Hematopoietic multipotent progenitor cell treated with erythropoietin and hydrocortisone succinate and interleukin-3 and kit ligand, for 6 days (in vitro differentiated cells): ENCODE measurements around the gene DOCK2.
"Not testable (repeated sequence)": the region's sequence is repeated elsewhere in the genome, so short reads cannot be mapped to it uniquely, and the experiment has no call there.

Source experiments
- DNase-seq: peaks from one replicate; pipeline ENCODE4 v3.0.0-alpha.2; 2015

The DOCK2 gene

DNA sequence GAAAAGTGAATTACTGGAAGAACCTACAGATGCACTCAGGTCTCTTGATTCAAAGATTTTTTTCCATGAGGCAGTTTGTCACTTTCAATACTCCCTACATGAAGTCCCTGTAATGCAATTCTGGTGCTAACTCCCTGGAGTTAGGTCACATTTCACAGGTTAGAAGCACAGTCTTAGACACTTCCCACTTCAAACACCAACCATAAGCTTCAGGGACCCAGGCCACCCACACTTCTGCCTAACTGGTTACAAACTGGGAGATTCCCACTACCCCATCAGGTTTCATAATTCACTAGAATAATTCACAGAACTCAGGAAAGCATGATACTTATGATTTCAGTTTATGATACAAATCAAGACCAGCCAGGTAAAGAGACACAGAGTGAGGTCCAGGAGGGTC, 439.7 kb downstream of the DOCK2 start:
- DNase-seq = no peak

- DNase-seq = no peak
These were observed 440.5 kb downstream of the DOCK2 start for GRCh38 chr5:170077526-170077925.

DNA sequence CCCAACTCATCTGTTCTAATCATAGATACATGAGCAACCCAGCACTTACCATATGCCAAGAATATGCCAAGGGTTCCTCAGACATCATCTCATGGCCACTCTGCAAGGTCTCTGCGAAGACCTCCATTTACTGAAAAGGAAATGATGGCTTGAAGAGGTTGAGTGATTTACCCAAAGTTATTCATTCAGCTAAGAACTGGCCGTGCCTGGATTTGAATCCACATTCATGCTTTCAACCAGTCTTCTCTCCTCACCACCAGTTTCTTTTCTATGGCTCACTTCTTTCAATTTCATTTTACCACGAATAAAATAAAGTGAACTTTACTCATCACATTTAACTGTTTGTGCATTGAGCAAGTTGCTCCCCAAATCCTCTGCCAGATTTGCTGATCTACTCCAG, 441.4 kb downstream of the DOCK2 start:
- DNase-seq = no peak

GRCh38 chr5:170078931-170079330, 441.9 kb downstream of the DOCK2 start:
- DNase-seq = no peak

DNA sequence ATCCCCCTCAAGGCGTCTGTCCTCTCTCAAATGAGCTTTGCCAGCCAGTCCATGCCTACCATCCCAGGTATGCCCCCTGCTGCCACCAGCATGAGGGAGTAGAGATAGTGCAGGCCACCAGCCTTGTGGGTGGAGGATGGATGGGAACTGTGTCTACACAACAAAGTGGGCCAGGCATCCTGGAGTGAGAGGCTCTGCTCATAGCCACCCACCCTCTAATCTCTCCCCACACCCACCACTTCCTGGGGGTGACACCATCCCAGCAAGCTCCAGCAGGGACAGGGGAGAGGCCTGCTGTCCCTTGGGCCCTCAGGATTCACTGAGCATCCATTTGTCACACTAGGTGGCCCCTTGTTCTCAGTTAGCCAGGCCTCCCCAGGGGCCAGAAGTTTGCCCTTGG, 443.1 kb downstream of the DOCK2 start:
- DNase-seq = no peak

GRCh38 chr5:170080786-170081445, 443.8 kb downstream of the DOCK2 start:
- no peak for DNase-seq

GRCh38 chr5:170081616-170082015, 444.5 kb downstream of the DOCK2 start:
- no peak for DNase-seq

GRCh38 chr5:170082701-170083100, 445.6 kb downstream of the DOCK2 start:
- no peak for DNase-seq

DNA sequence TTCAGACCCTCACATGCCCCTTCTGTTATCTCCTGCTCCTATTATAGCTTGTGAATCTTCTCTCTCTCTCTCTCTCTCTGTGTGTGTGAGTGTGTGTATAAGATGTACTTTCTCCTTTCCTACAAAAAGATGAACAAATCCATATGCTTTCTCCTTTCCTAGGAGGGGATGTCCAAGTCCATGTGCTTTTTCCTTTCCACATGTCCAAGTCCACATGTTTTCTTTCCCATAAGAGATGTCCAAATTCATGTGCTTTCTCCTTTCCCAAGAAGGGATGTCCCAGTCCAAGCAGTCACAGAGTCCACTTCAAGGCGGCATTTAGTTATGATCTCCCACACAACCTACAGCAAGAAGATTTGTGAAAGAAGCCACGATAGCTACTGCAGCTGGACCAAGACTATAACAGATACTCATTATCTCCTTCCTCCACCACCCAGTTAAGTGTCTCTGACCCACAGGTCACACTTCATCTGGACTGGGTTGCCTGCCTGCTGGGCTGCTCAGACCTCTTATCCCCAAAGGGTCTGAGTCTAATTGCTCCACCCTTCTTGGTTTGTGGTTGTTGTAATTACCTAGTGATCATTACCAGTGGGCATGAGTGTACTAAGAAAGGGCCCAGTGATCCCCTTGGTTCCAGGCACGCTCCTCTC, 450.2 kb downstream of the DOCK2 start:
- no peak for DNase-seq

DNA sequence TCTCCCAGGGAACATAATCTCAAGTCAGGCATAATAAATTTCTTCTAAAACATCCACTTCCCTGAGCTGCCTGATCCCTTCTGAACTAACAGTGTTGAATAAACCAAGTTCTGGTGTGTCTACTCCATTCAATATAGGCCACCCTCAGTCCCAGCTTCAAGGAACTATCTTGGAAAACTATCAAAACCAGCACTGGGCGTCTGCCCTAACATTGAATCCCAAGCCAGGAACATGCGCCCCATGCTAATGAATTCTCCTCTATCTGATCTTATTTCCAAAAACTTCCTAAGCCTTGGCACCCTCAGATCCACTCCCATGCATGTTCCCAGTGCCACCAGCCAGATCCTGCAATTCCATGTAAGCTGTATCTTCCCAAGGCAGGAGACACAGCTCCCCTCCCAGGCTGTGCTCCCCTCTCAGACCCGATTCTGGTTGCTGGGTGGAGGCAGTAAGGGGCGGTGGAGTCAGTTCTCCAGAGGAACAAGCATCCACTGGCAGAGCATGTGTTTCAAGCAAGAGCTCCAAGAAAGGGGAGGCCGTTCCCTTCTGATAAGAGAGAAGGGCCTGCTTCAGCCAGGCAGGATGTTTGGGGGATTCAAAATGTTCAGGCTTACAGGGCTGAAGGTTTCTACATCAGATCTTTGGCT, 455.5 kb downstream of the DOCK2 start:
- peak; percentile 9 for DNase-seq

DNA sequence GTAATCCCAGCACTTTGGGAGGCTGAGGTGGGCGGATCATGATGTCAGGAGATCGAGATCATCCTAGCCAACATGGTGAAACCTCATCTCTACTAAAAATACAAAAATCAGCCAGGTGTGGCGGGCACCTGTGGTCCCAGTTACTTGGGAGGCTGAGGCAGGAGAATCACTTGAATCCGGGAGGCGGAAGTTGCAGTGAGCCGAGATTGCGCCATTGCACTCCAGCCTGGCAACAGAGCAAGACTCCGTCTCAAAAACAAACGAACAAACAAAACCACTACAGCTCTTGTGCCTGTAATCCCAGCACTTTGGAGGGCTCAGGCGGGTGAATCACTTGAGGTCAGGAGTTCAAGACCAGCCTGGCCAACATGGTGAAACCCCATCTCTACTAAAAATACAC, 457.3 kb downstream of the DOCK2 start:
- DNase-seq = not testable (repeated sequence)

- peak; percentile 18 for DNase-seq
These were observed 458.6 kb downstream of the DOCK2 start for GRCh38 chr5:170095646-170096045.

GRCh38 chr5:170097934-170098333, 460.9 kb downstream of the DOCK2 start:
- DNase-seq = peak; percentile 23

DNA sequence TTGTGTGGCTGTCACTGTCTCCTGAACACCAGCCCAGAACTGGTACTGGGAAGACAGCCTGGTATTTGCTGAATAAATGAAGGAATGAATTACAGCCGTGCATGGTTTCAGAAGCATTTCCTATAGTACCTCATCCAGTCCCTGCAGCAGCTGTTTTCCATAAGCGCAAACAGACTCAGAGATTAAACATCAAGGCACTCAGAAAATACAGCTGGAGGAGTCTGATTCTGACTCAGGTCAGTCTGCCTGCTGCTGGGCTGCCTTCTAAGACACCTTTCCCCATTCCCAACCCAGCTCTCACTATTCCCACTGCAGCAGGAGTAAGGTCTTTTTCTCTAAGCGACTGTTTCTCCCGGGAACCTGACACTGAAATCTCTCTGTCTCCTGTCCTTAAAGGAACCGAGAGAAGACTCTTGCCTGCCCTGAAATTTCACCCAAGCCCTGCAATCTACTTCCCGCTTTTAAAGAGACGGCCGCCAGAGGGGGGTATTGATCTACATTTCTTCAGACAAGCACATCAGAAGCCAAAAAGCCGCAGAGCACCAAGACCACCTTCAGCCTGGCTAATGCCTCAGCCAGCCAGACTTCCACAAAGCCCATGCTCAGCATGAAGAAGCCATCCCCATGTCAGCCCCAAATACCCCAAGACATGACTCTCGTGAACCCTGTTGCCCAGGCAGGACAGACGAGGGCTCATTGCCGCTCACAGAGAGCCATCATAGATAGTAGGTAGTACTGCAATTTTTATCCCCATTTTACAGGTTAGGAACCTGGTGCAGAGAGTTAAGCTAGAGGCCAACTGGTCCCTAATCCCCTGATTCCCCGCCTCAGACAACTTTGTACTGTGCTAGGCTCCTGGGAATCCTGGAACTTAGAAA, 463.2 kb downstream of the DOCK2 start:
- DNase-seq = peak; percentile 91

DNA sequence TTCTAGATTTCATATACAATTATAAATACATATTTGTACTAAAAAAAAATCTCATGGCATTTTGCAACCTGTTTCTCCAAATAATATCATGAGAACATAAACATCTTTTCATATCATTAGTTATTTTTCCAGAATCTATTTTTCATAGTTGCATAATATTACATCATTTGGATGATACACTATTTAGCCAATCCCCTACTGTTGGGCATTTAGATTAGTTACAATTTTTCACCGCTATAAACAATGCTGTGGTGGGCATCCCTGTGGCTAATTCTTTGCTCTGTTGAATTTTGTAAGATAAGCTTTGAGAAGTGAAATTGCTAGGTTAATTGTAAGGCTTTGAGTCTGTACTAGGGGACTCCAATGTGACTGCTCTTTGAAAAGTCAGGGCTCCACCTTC, 466.4 kb downstream of the DOCK2 start:
- no peak for DNase-seq

- no peak for DNase-seq
These were observed 467.2 kb downstream of the DOCK2 start for GRCh38 chr5:170104299-170104698.

DNA sequence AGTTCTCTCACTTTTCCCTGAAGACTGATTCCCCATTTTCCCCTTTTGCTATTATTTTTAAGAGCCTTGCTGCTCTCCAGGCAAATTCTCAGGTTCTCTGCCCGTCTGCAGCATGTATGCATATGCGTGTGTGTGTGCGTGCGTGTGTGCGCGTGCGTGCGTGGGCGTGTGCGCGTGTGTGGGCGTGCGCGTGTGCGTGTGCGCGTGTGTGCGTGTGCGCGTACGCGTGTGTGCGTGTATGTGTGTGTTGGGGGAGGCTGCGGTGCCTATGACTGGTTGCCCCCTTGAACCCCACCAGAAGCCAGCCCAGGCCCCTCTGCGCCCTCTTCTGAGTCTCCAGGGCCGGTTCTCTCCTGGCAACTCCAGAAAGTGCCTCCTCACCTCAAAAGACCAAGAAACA, 467.6 kb downstream of the DOCK2 start:
- no peak for DNase-seq

DNA sequence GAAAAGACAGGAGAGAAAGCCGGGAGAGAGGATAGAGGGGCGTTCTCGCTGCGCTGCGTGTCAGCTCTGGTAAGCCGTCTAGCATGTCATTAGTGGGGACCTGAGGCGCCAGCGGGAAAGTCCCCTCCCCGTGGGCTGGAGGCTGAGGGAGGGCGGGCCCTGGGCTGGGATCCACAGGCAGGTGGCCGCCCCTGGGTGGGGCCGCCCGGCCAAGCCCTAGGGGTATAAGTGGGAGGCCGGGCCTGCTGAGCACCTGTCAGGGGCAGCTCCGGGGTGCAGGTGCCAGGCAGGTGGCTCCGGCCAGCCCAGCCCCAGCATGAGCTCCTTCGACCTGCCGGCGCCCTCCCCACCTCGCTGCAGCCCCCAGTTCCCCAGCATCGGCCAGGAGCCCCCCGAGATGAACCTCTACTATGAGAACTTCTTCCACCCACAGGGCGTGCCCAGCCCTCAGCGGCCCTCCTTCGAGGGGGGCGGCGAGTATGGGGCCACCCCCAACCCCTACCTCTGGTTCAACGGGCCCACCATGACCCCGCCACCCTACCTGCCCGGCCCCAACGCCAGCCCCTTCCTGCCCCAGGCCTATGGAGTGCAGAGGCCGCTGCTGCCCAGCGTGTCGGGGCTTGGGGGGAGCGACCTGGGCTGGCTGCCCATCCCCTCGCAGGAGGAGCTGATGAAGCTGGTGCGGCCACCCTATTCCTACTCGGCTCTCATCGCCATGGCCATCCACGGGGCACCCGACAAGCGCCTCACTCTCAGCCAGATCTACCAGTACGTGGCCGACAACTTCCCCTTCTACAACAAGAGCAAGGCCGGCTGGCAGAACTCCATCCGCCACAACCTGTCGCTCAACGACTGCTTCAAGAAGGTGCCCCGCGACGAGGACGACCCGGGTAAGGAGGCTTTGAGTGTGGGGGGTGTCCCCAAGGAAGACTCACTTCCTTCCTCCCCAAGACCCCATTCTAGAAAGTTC, 468.9 kb downstream of the DOCK2 start, which contains the start of gene FOXI1:
Gene FOXI1 (plus strand): TSS at position 256 of the 970 bp plus-strand sequence. CDS start 61 bp downstream, at position 317.
- DNase-seq = peak; percentile 47

DNA sequence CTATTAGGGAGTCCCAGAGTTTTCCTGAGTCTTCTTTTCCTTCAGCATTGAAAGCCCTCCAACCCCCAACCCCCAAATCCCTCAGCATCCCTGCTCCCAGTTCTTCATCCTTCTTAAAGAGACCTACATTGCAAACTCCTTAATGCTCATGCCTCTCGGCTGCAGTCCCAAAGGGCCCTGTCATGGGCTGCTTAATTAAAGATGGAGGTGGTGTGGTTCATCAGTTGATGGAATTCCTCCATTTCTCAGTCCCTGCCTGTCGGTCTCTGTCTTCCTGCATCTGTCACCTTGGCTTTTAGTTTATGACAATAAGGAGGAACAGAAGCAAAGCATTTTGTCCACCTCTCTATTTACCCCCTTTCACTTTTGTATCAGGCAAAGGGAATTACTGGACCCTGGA, 470.6 kb downstream of the DOCK2 start:
- no peak for DNase-seq

DNA sequence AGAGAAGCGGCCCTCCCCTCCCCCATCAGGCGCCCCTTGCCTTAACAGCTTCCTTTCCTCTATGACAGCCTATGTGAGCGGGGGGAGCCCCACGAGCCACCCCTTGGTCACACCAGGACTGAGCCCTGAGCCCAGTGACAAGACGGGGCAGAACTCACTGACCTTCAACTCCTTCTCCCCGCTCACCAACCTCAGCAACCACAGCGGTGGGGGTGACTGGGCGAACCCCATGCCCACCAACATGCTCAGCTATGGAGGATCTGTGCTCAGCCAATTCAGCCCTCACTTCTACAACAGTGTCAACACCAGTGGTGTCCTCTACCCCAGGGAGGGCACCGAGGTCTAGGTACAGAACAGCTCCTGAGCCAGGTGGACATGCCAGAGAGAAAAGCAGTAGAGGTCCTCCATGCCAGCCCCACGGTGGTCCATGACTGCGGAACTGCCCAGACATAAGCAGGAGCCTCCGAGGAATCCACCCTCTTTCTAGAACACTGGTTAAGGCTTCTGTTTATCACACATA, 471.3 kb downstream of the DOCK2 start:
- DNase-seq = no peak
